ENCODE data around the gene CHSY1.

DNA sequence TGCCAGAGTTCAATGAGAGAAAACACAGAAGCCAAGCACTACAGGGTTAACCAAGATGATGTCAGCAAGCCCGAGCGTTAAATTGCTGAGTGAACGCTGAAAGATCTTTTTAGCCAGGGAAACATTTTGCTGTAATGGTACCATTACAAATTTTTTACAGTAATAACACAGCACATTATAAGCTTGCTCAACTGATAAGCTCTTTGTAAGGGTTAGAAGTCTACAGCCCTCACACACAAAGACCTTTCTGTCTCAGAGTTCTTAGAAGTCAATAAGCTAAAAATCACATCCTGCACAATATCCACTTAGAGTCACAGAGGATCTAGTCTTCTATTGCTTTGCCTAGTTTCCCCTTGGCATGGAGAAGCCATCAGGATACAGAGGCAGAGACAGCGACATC, 29.9 kb downstream of the CHSY1 start:
- TF ChIP-seq POLR2A (IDR thresholded peaks at IDR 0.05): no peak
- TF ChIP-seq POLR2AphosphoS5 (IDR thresholded peaks at IDR 0.05): no peak
- TF ChIP-seq CTCF (IDR thresholded peaks at IDR 0.05): no peak
- TF ChIP-seq EP300 (IDR thresholded peaks at IDR 0.05): no peak
